HG03558 (cell line): ENCODE data around the gene SNRNP25.
"Not testable (repeated sequence)": the region's sequence is repeated elsewhere in the genome, so short reads cannot be mapped to it uniquely, and the experiment has no call there.

Experiments
- ATAC-seq: cut with Tn5 transposase; IDR thresholded peaks from one replicate; pipeline ENCODE4 v1.9.1; 2021; ENCODE audit warnings: moderate number of reproducible peaks; ENCODE audit not compliant: unreplicated experiment; ENCODE audit errors: extremely low read depth

Gene SNRNP25

DNA sequence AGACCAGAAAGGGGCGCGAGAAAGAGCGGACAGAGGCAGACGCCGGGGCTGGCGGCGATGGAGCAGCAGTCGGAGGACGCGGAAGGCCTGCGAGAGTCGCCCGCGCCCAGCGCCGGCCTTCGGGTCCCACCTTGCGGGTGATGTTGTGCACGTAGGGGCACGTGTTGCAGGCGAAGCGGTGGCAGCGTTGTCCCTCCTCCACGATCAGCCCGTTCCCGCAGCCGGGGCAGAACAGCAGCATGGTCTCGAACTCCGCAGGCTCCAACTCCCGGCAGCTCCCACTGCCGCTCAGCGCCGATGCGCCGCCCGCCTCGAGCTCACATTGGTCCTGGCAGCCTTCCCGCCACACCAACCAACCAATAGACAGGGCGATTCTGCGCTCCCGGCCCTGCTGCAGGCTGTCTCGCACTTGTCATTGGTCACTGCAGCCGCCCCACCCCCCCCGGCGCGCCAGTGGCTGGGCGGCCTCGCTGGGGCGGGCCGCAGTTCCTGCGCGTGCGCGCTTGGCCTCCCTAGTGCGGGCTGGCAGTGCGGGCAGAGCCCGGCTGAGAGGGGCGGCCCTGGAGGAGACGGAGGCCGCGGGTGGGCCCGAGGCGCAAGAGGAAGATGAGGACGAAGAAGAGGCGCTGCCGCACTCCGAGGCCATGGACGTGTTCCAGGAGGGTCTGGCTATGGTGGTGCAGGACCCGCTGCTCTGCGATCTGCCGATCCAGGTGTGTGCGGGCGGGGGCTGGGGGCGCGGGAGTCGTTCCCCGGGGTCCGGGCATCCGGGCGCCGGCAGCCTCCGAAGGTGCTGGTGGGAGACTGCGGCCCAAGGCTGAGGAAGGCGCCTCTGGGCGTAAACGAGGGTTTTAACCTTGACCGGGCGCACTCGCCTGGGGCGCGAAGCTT lies at the start of gene SNRNP25, which contains the start of gene POLR3K:
Gene SNRNP25 (plus strand): TSS at position 483 of the 891 bp plus-strand sequence. CDS start 189 bp downstream, at position 672.
Gene POLR3K (minus strand): TSS at position 263 of the 891 bp plus-strand sequence. CDS start 22 bp downstream, at position 241.
- peak; percentile 86 for ATAC-seq

DNA sequence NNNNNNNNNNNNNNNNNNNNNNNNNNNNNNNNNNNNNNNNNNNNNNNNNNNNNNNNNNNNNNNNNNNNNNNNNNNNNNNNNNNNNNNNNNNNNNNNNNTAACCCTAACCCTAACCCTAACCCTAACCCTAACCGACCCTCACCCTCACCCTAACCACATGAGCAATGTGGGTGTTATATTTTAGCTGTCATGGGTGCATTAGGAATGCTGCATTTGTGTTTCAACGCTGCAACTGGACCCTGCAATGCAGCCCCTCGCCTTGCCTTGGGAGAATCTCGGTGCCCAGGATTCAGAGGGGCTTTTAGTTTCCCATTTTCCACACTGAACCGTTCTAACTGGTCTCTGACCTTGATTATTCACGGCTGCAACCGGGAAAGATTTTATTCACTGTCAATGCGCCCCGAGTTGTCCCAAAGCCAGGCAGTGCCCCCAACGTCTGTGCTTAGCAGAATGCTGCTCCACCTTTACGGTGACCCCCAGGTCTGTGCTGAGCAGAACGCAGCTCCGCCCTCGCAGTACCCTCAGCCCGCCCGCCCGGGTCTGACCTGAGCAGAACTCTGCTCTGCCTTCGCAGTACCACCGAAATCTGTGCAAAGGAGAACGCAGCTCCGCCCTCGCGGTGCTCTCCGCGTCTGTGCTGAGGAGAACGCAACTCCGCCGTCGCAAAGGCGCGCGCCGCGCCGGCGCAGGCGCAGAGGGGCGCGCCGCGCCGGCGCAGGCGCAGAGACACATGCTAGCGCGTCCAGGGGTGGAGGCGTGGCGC lies 43.5 kb upstream of the SNRNP25 start:
- ATAC-seq = no peak

DNA sequence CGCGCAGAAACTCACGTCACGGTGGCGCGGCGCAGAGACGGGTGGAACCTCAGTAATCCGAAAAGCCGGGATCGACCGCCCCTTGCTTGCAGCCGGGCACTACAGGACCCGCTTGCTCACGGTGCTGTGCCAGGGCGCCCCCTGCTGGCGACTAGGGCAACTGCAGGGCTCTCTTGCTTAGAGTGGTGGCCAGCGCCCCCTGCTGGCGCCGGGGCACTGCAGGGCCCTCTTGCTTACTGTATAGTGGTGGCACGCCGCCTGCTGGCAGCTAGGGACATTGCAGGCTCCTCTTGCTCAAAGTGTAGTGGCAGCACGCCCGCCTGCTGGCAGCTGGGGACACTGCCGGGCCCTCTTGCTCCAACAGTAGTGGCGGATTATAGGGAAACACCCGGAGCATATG lies 42.9 kb upstream of the SNRNP25 start:
- ATAC-seq = not testable (repeated sequence)

DNA sequence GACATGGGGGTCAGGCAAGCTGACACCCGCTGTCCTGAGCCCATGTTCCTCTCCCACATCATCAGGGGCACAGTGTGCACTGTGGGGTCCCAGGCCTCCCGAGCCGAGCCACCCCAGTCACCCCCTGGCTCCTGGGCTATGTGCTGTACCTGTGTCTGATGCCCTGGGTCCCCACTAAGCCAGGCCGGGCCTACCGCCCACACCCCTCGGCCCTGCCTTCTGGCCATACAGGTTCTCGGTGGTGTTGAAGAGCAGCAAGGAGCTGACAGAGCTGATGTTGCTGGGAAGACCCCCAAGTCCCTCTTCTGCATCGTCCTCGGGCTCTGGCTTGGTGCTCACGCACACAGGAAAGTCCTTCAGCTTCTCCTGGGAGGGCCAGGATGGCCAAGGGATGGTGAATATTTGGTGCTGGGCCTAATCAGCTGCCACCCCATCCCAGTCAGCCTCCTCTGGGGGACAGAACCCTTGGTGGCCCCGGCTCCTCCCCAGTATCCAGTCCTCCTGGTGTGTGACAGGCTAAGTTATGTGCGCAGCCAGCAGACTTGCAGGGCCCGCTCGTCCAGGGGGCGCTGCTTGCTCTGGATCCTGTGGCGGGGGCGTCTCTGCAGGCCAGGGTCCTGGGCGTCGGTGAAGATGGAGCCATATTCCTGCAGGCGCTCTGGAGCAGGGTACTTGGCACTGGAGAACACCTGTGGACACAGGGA lies 36.4 kb upstream of the SNRNP25 start:
- not testable (repeated sequence) for ATAC-seq

DNA sequence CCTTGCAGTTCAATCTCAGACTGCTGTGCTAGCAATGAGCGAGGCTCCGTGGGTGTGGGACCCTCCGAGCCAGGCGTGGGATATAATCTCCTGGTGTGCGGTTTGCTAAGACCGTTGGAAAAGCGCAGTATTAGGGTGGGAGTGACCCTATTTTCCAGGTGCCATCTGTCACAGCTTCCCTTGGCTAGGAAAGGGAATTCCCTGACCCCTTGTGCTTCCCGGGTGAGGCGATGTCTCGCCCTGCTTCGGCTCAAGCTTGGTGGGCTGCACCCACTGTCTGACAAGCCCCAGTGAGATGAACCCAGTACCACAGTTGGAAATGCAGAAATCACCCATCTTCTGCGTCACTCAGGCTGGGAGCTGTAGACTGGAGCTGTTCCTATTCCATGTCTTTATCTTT lies 32.7 kb upstream of the SNRNP25 start:
- not testable (repeated sequence) for ATAC-seq

DNA sequence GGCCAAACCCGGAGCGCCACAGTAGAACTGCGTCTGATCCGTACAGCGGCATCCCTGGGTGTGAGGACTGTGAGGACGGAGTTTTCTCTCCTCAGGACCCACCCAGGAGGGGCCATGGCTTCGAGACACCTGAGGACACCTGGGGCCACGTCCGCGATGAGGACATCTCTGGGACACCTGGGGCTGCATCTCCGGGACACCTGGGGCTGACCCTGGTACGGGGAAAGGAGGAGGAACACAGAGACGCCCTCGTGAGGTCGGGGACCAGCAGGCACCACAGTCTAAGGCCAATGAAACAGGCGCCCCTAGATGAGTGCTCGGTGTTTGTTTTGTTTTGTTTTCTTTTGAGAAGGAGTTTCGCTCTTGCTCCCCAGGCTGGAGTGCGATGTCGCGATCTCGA lies 29.5 kb upstream of the SNRNP25 start:
- ATAC-seq = not testable (repeated sequence)

DNA sequence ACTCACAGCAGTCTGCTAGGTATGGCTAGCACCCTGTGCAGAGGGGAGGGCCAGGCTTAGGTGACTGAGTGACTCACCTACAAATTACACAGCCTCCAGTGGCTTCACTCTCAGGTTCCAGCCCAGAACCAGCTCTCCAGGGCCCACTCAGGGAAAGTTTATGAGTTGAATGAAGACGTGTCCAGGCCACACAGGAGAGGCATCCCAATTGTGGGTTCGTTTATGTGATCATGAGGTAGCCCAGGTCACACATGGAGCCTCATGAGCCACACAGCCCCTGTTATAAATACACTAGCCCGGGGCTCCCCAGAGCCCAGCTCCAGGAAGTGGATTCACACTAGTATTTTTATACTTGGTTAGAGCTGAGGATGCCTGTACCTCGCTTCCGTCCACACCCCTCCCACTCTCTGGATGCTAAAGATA lies 27.7 kb upstream of the SNRNP25 start:
- ATAC-seq = not testable (repeated sequence)

DNA sequence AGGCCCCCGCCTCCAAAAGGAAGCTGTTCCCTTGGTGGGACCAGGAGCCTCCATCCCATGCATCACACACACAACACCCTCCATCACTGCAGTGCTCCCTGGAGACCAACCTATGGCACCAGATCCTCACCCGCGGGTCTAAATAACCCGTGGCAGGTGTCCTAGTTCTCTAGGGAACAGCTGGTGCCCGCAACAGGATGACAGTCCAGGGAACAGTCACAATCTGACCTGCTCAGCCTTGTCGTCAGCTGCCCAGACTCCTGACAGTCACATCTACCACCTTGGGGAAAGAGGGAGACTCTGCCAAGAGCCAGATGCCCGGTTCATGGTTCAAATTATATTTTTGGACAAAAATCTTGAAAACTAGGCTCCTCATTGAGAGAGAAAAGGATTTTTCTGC lies 23.0 kb upstream of the SNRNP25 start:
- not testable (repeated sequence) for ATAC-seq

DNA sequence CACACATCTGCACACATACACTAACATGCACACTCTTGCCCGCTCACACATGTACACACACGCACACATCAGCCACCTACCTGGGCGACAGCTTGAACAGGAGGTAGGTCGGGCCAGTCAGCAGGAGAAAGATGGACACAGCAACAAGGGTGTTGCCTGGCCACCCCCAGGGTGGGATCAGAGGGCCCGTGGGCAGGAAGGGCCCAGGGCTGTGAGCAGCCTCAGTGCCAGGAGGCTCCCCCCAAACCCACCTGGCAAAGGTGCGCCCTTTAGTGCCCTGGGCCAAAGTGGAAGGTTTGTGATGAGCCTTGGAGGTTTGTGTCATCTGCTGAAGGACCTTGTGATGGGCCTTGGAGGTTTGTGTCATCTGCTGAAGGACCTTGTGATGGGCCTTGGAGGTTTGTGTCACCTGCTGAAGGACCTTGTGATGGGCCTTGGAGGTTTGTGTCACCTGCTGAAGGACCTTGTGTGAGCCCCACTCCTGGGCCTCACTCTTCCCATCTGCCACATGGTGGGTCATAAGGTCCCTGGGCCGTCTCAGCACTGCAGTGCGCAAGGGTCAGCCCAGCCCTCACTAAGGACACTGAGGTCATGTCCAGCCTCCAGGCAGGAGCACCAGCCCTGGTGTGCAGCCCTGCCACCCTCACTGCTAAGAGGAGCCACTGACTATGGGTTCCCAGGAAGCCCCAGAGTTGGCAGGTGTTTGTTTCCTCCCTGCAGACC lies 20.3 kb upstream of the SNRNP25 start:
- not testable (repeated sequence) for ATAC-seq

DNA sequence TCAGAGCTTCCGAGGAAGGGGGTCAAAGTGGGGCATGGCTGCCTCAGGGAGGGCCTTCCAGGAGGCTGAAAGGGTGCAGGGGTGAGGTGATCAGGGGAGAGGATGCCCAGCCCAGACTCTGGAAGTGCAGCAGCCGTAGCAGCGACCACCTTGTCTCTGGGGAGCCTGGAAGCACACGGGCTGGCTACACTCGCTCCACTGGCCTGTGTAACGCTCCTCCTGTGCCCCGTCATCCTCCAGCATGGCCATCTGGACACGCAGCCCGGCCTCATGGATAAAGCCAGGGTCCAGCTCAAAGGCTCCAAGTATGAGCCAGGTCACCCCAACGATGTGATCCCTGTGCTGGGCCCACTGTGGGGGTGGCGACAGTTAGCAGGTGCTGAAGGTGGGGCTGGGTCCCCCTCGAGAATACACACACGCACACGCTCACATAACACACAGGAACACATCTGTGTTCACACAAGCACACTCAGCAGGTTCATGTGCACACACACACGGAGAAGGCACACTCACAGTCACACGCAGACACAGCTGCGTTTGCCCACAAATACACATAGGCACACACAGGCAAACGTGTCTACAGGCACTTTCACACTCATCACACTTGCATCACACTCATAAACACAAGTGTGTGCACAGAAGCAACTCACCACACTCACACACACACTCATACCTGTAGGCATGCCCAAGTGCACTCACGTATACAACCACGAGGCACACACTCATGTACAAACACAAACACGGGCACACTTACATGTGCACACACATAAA lies 19.6 kb upstream of the SNRNP25 start:
- no peak for ATAC-seq

DNA sequence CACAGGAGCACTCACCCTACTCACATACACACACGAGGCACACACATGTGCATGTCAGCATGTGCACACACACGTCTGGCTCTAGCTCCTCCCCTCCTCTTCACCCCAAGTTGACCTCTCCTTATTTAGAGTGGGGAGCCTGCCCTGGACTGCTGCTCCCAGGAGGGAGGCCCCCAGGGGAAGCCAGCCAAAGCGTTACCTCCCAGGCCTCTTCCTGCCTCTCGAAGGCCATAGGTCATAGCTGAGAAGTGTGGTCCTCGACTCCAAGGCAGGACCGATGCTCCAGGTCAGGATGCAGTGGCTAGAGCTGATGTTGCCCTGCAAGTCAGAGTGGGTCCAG lies 19.0 kb upstream of the SNRNP25 start:
- ATAC-seq = no peak

DNA sequence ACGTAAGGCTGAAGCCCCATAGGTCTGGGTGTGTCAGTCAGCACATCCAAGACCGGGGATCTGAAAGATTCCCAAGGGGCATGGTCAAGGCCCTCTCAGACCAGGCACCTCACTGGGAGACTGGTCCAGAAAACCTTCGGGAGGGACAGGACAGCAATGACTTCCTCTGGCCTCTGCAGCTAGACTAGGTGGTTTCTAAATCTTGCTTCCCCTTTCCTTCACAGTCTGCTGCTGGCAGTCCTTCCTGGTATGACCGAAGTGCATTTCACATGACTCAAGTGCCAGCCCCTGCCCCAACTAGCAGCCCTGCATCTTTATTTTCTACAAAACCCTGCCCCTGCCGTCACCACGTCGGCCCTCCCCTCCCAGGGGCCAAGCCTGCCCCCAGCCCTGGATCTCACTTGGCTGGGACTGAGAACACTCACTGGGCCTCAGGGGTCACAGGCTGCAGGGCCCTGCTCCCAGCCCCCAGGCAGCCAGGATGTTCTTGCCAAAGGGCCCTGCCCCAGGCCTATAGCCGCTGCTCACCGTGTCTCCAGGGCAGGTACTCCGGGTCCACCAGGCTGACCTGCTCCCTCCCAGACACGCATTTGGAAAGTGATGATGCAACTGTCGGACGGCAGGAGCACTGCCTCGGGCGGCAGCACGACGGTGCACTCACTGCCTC lies 18.5 kb upstream of the SNRNP25 start:
- no peak for ATAC-seq

DNA sequence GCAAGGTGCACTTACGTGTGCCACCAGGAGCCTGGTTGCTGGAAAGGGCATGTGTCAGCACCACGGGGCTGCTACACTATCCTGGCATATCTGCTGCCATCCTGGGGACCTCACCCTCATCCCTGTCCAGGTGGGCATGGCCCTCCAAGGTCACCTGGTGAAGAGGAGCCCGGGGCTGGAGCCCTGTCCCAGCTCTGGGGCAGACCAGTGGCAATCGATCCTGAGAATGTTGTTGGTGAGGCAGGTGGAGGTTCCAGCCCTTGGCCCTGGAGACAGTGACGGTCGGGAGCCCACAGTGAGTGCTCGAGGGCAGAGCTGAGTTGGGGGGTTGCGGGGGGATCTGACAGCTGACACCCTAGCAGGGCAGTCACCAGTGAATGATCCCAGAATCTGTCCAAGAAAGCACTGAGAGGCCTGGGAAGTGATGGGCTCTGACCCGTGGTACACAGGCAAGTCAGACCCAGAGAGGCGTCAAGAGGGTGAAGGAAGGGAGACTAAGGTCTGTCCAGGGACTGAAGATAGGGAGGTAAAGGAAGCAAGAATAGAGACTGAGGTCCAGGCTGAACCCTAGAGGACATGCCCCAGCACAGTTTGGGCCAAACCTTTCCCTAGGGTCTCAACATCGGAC lies 17.8 kb upstream of the SNRNP25 start:
- ATAC-seq = no peak

DNA sequence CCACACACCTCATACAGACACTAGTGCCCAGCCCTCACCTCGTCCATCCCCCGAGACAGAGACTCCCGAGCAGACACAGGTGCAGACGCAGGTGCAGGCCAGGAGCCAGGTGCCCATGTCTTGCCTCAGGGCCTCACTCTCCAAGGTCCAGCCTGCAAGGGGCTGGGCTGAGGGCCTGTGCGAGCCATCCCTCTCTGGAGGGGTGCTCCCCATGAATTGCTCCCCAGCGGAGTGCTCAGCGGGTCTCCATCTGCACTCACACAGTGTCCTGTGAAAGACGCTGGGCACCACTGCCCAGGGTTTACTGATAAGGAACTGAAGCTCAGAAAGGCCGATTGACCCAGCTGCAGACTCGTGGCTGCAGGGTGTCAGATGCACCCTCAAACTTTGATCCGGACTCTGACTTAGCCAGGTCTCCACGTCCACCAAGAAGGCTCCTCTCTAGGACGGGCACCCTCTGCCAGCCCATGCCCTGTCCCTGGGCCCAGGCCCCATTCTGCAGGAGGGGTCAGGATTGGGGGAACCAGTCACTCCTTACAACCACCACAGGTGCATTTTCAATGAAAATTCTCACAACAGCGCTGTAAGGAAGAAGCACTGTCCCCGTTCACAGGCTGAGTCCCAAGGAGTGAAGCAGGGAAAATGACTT lies 17.2 kb upstream of the SNRNP25 start:
- no peak for ATAC-seq

DNA sequence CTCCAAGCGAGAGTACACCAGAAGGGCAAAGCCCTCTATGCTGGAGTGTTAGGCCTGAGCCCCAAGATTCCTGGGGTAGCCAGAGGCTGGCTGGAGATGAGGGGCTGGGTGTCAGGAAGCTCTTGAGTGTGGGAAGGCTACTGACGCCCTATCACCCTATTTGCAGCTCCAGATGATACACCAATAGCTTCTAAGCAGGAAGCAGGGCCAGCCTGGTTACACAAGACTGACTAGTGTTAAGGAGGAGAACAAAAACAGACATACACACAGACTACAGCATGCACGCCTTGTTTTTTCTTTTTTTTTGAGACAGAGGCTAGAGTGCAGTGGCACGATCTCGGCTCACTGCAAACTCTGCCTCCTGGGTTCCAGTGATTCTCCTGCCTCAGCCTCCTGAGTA lies 16.1 kb upstream of the SNRNP25 start:
- ATAC-seq = no peak

DNA sequence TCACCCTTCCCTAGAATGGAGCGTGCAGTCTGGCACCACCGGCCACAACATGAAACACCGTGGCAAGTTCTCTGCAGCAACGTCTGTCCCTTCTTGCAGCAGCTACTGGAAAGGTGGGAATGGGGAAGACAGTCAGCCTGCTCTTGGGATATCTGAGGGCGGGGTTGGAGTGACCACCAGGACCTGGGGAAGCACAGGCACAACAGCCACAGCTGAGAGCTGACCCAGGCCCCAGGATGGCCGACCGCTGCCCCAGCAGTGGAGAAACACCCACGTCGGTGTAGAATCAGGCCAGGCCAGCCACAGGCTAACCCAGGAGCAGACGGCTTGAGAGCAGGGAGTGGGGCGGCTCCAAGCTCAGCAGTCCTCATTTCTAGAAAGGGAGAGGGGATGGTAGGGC lies 15.4 kb upstream of the SNRNP25 start:
- not testable (repeated sequence) for ATAC-seq

DNA sequence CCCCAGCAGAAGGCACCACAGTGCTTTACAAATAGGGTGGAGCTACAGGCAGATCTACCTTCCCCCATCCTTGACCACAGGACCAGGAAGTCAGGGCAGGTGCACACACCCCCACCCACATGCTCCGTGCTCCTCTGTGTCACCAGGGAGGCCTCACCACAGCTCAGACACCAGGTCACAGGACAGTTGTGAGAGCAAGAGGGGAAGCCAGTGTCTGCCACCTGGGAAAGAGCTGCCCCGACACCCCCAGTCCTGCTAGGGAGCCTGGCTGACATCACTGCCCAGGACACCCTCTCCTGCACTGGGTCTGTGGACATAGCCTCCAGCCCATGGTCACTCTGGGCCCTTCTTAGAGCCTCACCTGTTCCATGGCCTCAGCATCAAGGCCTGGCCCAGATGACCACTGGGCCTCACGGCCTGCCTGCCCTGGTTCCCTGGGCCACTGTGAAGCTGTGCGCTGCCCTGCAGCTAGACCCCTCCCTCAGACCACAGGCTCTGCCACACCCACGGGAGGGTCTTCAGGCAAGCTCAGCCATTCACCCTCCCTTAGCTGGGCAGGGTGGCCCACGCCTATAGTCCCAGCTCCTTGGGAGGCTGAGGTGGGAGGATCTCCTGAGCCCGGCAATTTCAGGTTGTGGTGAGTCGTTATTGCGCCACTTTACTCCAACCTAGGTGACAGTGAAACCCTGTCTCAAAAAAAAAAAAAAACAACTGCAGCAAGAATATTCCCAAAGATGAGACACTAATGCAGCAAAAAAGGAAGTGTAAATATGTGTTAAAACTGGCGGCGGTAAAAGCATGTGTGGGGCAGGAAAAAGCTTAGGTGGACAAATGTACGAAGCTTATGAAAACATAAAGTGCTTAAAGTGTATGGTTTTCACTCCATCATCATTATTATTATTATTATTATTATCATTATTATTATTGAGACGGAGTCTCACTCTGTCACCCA lies 14.4 kb upstream of the SNRNP25 start:
- no peak for ATAC-seq
